DND-41 (cell line): ENCODE data around the gene KCNMA1.

ENCODE experiments used
- ATAC-seq: fragments of 200-7000 bp; cut with Tn5 transposase; 3 replicates; pipeline ENCODE4 v1.9.1; 2021; ENCODE audit warnings: low read depth; ENCODE audit not compliant: insufficient read depth
- DNase-seq: peaks from one replicate; pipeline ENCODE4 v3.0.0-alpha.2; 2020
- H2AFZ ChIP-seq: 2 replicates; pipeline ENCODE4 v1.6.0; 2012; ENCODE audit warnings: low read depth, low read length
- H3K27ac ChIP-seq: 2 replicates; pipeline ENCODE4 v1.5.1; 2012; ENCODE audit warnings: low read length, inconsistent platforms
- H3K27me3 ChIP-seq: fragments of 200-600 bp; sonication (generic); 2 replicates; pipeline ENCODE4 v1.6.0; 2012; ENCODE audit warnings: low read length, mild to moderate bottlenecking, inconsistent platforms; ENCODE audit not compliant: insufficient read depth, poor library complexity
- H3K36me3 ChIP-seq: 2 replicates; pipeline ENCODE4 v1.5.1; 2012; ENCODE audit warnings: low read length, inconsistent platforms; ENCODE audit not compliant: insufficient read depth
- H3K4me1 ChIP-seq: 2 replicates; pipeline ENCODE4 v1.5.1; 2012; ENCODE audit warnings: mild to moderate bottlenecking, low read length; ENCODE audit not compliant: insufficient read depth
- H3K4me2 ChIP-seq: 2 replicates; pipeline ENCODE4 v1.6.0; 2012; ENCODE audit warnings: mild to moderate bottlenecking, moderate library complexity, low read length, inconsistent platforms; ENCODE audit not compliant: insufficient read depth
- H3K4me3 ChIP-seq, 2 experiments: fragments of 200-600 bp in 1 of 2; shearing (Covaris generic) in 1 of 2; 2 replicates each; pipeline ENCODE4 v1.5.1; 2012 to 2016; ENCODE audit warnings: inconsistent platforms in 2 of 2, low read length in 2 of 2, mild to moderate bottlenecking in 2 of 2, low read depth in 1 of 2, moderate library complexity in 1 of 2
- H3K79me2 ChIP-seq: 2 replicates; pipeline ENCODE4 v1.6.0; 2012; ENCODE audit warnings: low read length, inconsistent platforms; ENCODE audit not compliant: insufficient read depth
- H3K9ac ChIP-seq: 2 replicates; pipeline ENCODE4 v1.6.0; 2012; ENCODE audit warnings: low read depth, mild to moderate bottlenecking, inconsistent platforms, low read length, moderate library complexity
- H3K9me3 ChIP-seq: 2 replicates; pipeline ENCODE4 v1.5.1; 2012; ENCODE audit warnings: low read length, moderate library complexity, mild to moderate bottlenecking, inconsistent platforms; ENCODE audit not compliant: insufficient read depth, severe bottlenecking
- H4K20me1 ChIP-seq: 2 replicates; pipeline ENCODE4 v1.6.0; 2012; ENCODE audit warnings: low read length; ENCODE audit not compliant: insufficient read depth
- EZH2 ChIP-seq: IDR thresholded peaks from 3 replicates; pipeline ENCODE4 v1.6.1; 2012; ENCODE audit warnings: borderline replicate concordance, low read depth, mild to moderate bottlenecking, moderate library complexity, low read length, inconsistent platforms; ENCODE audit not compliant: severe bottlenecking
- TF ChIP-seq, protein P1 (sequence below): IDR thresholded peaks from 2 replicates; pipeline ENCODE4 v1.5.1; 2012; ENCODE audit warnings: borderline replicate concordance, low read length, moderate library complexity, mild to moderate bottlenecking; ENCODE audit not compliant: poor library complexity, severe bottlenecking; ENCODE audit errors: extremely low read depth

The KCNMA1 gene

DNA sequence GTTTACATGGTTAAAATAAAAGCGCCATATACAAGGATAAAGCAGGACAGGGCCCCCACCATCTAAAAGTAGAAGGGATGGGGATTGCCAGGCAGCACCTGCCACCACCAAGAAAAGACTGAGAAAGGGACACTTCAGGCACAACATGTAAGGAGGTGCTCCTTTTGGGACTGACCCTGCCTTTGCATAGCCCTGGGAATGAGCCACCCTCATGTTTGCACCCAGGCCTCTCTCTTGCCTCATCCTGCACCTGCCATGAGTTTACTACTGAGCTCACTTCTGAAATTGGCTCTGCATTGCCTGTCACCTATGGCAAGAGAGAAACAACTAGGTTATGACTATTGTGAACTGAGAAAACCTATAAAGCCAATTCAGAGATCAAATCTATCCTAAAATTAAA is 489.7 kb downstream of the KCNMA1 start:
- H3K79me2 ChIP-seq, result no peaks in the 10 kb centered on the region
- no peaks in the 10 kb centered on the region for H3K36me3 ChIP-seq
- no peaks in the 10 kb centered on the region for H4K20me1 ChIP-seq
- no peak for ATAC-seq
- H2AFZ ChIP-seq, result no peak overlapping the region
- no peak overlapping the region for H3K4me3 ChIP-seq
- peaks cover 3% of the 10 kb centered on the region for H3K27me3 ChIP-seq
- no peak overlapping the region for H3K9ac ChIP-seq
- no peak overlapping the region for H3K27ac ChIP-seq
- DNase-seq, result no peak
- no peak for TF ChIP-seq EZH2
- TF ChIP-seq, protein P1, sequence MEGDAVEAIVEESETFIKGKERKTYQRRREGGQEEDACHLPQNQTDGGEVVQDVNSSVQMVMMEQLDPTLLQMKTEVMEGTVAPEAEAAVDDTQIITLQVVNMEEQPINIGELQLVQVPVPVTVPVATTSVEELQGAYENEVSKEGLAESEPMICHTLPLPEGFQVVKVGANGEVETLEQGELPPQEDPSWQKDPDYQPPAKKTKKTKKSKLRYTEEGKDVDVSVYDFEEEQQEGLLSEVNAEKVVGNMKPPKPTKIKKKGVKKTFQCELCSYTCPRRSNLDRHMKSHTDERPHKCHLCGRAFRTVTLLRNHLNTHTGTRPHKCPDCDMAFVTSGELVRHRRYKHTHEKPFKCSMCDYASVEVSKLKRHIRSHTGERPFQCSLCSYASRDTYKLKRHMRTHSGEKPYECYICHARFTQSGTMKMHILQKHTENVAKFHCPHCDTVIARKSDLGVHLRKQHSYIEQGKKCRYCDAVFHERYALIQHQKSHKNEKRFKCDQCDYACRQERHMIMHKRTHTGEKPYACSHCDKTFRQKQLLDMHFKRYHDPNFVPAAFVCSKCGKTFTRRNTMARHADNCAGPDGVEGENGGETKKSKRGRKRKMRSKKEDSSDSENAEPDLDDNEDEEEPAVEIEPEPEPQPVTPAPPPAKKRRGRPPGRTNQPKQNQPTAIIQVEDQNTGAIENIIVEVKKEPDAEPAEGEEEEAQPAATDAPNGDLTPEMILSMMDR, result no peak
- H3K4me1 ChIP-seq, result no peaks in the 10 kb centered on the region
- no peak overlapping the region for H3K4me2 ChIP-seq
- H3K9me3 ChIP-seq, result no peaks in the 10 kb centered on the region

DNA sequence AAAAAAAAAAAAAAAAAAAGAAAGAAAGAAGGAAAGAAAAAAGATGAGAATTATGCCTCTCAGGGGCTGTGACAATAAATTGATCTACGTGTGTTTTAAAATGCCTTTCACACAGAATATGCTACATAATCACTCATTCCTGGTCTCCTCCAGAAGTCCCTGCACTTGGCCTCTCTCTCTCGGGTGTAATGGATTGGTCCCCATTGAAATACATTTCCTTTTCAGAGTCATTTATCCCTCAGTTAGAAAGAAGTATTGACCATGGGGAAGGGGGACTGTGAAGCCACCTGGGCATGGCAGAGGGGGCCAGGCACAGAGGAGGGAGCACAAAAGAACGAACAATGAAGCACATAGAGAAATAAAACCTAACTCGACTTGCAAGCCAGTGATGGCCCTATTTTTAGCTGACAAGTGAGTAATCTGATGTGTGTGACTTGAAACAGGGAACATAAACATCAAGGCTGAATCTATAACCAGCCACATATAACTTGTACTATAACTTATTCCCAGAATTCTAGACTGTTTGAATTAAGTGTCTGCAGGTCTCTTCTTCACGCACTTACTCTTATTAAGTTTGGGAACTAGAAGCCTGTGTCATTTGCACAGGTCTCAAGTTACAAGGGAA is 490.8 kb downstream of the KCNMA1 start:
- no peaks in the 10 kb centered on the region for H3K4me1 ChIP-seq
- H3K4me2 ChIP-seq, result no peak overlapping the region
- TF ChIP-seq EZH2, result no peak
- TF ChIP-seq, protein P1, result no peak
- no peak overlapping the region for H2AFZ ChIP-seq
- no peaks in the 10 kb centered on the region for H4K20me1 ChIP-seq
- no peaks in the 10 kb centered on the region for H3K36me3 ChIP-seq
- no peak overlapping the region for H3K9ac ChIP-seq
- no peak overlapping the region for H3K4me3 ChIP-seq
- no peak for ATAC-seq
- DNase-seq, result no peak
- H3K27me3 ChIP-seq, result peaks cover 3% of the 10 kb centered on the region
- no peaks in the 10 kb centered on the region for H3K79me2 ChIP-seq
- no peaks in the 10 kb centered on the region for H3K9me3 ChIP-seq
- no peak overlapping the region for H3K27ac ChIP-seq

DNA sequence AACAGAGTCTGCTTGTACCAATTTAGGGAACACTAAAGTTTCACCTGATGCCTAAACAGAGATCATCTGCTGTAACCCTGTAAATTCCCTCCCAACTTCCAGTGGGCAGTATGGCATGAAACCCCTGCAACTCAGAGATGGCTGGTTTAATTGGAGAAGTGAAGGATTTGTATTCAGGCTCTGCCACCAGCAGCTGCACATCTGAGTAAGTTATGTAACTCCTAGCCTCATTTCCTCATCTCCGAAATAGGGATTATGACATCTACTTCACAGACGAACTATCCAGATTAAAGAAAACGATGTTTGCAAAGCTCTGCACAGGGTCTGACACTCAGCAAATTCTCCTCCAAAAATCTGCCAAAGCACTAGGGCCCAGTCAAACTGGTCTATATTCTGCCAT is 493.0 kb downstream of the KCNMA1 start:
- Histone ChIP-seq H3K4me2 (no peak overlapping the region), H3K4me3 (no peak overlapping the region), H2AFZ (no peak overlapping the region), H3K79me2 (no peaks in the 10 kb centered on the region), H3K27ac (no peak overlapping the region), H4K20me1 (no peaks in the 10 kb centered on the region), H3K9ac (no peak overlapping the region), H3K4me1 (no peaks in the 10 kb centered on the region), H3K27me3 (peaks cover 2% of the 10 kb centered on the region), H3K9me3 (no peaks in the 10 kb centered on the region), H3K36me3 (no peaks in the 10 kb centered on the region)
- ATAC-seq, result no peak
- no peak for TF ChIP-seq EZH2
- TF ChIP-seq, protein P1, result no peak
- no peak for DNase-seq
